ENCODE results near the gene CFAP58. TPM values are rescaled to one million over a fixed set of nuclear protein-coding genes. Genes with fewer than 3 reads are reported as not detected.

The CFAP58 gene
- total RNA-seq, 1 experiment from 2014 or later: not detected

GRCh38 chr10:104329735-104330134 is 23.9 kb upstream of the CFAP58 start:
- H3K27me3 Mint-ChIP-seq (ENCODE audit: unreplicated experiment): peaks cover 16% of the 10 kb centered on the region
- CTCF ChIA-PET: interaction anchor here (0.8 to 1.0 kb wide), 2 partner anchors 24 to 55 kb away, joined by 3 read pairs; no protein-coding TSS in a partner anchor
- peaks cover 9% of the 10 kb centered on the region for H3K4me1 Mint-ChIP-seq (ENCODE audit: low read depth, unreplicated experiment)
- H3K4me3 Mint-ChIP-seq (ENCODE audit: low read depth, unreplicated experiment): no peak overlapping the region
- no peak overlapping the region for H3K27ac Mint-ChIP-seq (ENCODE audit: unreplicated experiment)
- no TSS peak for BruUV-seq (replicated peaks)
- TF ChIP-seq CTCF (IDR thresholded peaks at IDR 0.05; ENCODE audit: unreplicated experiment): no peak
- no peaks in the 10 kb centered on the region for H3K9me3 Mint-ChIP-seq (ENCODE audit: low read depth, unreplicated experiment)
- no peaks in the 10 kb centered on the region for H3K36me3 Mint-ChIP-seq (ENCODE audit: insufficient read depth, unreplicated experiment)
- intact Hi-C loops (cut with micrococcal nuclease; ENCODE audit: unreplicated experiment): no loop called here
- DNase-seq: no peak

- no peak for TF ChIP-seq CTCF (IDR thresholded peaks at IDR 0.05; ENCODE audit: unreplicated experiment)
- no peaks in the 10 kb centered on the region for H3K9me3 Mint-ChIP-seq (ENCODE audit: low read depth, unreplicated experiment)
- H3K4me3 Mint-ChIP-seq (ENCODE audit: low read depth, unreplicated experiment): no peak overlapping the region
- no peak for DNase-seq
- CTCF ChIA-PET: interaction anchor here (0.8 to 1.0 kb wide), 2 partner anchors 25 to 56 kb away, joined by 3 read pairs; no protein-coding TSS in a partner anchor
- H3K36me3 Mint-ChIP-seq (ENCODE audit: insufficient read depth, unreplicated experiment): no peaks in the 10 kb centered on the region
- no peak overlapping the region for H3K27ac Mint-ChIP-seq (ENCODE audit: unreplicated experiment)
- BruUV-seq (replicated peaks): no TSS peak
- peaks cover 16% of the 10 kb centered on the region for H3K27me3 Mint-ChIP-seq (ENCODE audit: unreplicated experiment)
- intact Hi-C loops (cut with micrococcal nuclease; ENCODE audit: unreplicated experiment): no loop called here
- peaks cover 9% of the 10 kb centered on the region for H3K4me1 Mint-ChIP-seq (ENCODE audit: low read depth, unreplicated experiment)
Measured at GRCh38 chr10:104330168-104331110, 23.2 kb upstream of the CFAP58 start.

- H3K27me3 Mint-ChIP-seq (ENCODE audit: unreplicated experiment): peaks cover 15% of the 10 kb centered on the region
- H3K4me1 Mint-ChIP-seq (ENCODE audit: low read depth, unreplicated experiment): peaks cover 9% of the 10 kb centered on the region
Measured at GRCh38 chr10:104331208-104331838, 22.3 kb upstream of the CFAP58 start.

More at GRCh38 chr10:104331208-104331838, 22.3 kb upstream of the CFAP58 start:
- CTCF ChIA-PET: no interaction called here
- no peak for TF ChIP-seq CTCF (IDR thresholded peaks at IDR 0.05; ENCODE audit: unreplicated experiment)
- no peak for DNase-seq
- Mint-ChIP-seq H3K4me3 (ENCODE audit: low read depth, unreplicated experiment) (no peak overlapping the region), H3K36me3 (ENCODE audit: insufficient read depth, unreplicated experiment) (no peaks in the 10 kb centered on the region), H3K9me3 (ENCODE audit: low read depth, unreplicated experiment) (no peaks in the 10 kb centered on the region), H3K27ac (ENCODE audit: unreplicated experiment) (no peak overlapping the region)
- intact Hi-C loops (cut with micrococcal nuclease; ENCODE audit: unreplicated experiment): no loop called here
- BruUV-seq (replicated peaks): no TSS peak

Measured in Calu3 (cell line).